H9 (cell line): Measurements from ENCODE around the gene IGF1. TPM values are rescaled to one million over a fixed set of nuclear protein-coding genes. Genes with fewer than 3 reads are reported as not detected.

Source experiments
- DNase-seq: peaks from one replicate; pipeline ENCODE4 v3.0.0-alpha.2; 2017
- H2AFZ ChIP-seq: one replicate; pipeline ENCODE4 v1.6.1; 2013; ENCODE audit warnings: mild to moderate bottlenecking, low read length, control low read depth, moderate library complexity
- H2AK5ac ChIP-seq: 2 replicates; pipeline ENCODE4 v1.6.1; 2013; ENCODE audit warnings: low read length, control low read depth, mixed read lengths; ENCODE audit not compliant: insufficient read length
- H2BK120ac ChIP-seq: one replicate; pipeline ENCODE4 v1.6.1; 2013; ENCODE audit warnings: low read depth, mild to moderate bottlenecking, low read length, control low read depth, inconsistent platforms; ENCODE audit not compliant: poor library complexity, severe bottlenecking
- H2BK12ac ChIP-seq: 2 replicates; pipeline ENCODE4 v1.6.1; 2013; ENCODE audit warnings: low read length, control low read depth, mixed read lengths, low read depth; ENCODE audit not compliant: insufficient read length
- H2BK15ac ChIP-seq: 2 replicates; pipeline ENCODE4 v1.6.1; 2013; ENCODE audit warnings: low read depth, low read length, control low read depth
- H2BK20ac ChIP-seq: one replicate; pipeline ENCODE4 v1.6.1; 2013; ENCODE audit warnings: low read depth, mild to moderate bottlenecking, low read length, control low read depth, inconsistent platforms; ENCODE audit not compliant: poor library complexity, severe bottlenecking
- H2BK5ac ChIP-seq: 2 replicates; pipeline ENCODE4 v1.6.1; 2013; ENCODE audit warnings: low read length, control low read depth, mixed read lengths; ENCODE audit not compliant: insufficient read length
- H3K14ac ChIP-seq: 2 replicates; pipeline ENCODE4 v1.6.1; 2013; ENCODE audit warnings: low read length, control low read depth; ENCODE audit not compliant: insufficient read depth
- H3K18ac ChIP-seq: 2 replicates; pipeline ENCODE4 v1.6.1; 2013; ENCODE audit warnings: low read depth, mild to moderate bottlenecking, mixed read lengths, low read length, control low read depth; ENCODE audit not compliant: insufficient read length
- H3K23ac ChIP-seq: 2 replicates; pipeline ENCODE4 v1.6.1; 2013; ENCODE audit warnings: low read length, control low read depth, mixed read lengths, low read depth; ENCODE audit not compliant: insufficient read length
- H3K23me2 ChIP-seq: 2 replicates; pipeline ENCODE4 v1.6.1; 2013; ENCODE audit warnings: low read depth, mild to moderate bottlenecking, mixed read lengths, low read length, control low read depth; ENCODE audit not compliant: insufficient read length, poor library complexity, severe bottlenecking
- H3K27ac ChIP-seq: 2 replicates; pipeline ENCODE4 v1.5.1; 2013; ENCODE audit warnings: low read length, control low read depth, mixed read lengths, low read depth; ENCODE audit not compliant: insufficient read length
- H3K27me3 ChIP-seq: 2 replicates; pipeline ENCODE4 v1.6.1; 2013; ENCODE audit warnings: low read length, control low read depth, inconsistent platforms; ENCODE audit not compliant: insufficient read depth
- H3K4ac ChIP-seq: 2 replicates; pipeline ENCODE4 v1.6.1; 2013; ENCODE audit warnings: low read depth, mild to moderate bottlenecking, control low read depth, inconsistent platforms, low read length, moderate library complexity
- H3K4me1 ChIP-seq: 2 replicates; pipeline ENCODE4 v1.6.1; 2013; ENCODE audit warnings: low read length, control low read depth, inconsistent platforms; ENCODE audit not compliant: insufficient read depth
- H3K4me2 ChIP-seq: 2 replicates; pipeline ENCODE4 v1.6.1; 2013; ENCODE audit warnings: low read length, control low read depth, mixed read lengths; ENCODE audit not compliant: insufficient read length, insufficient read depth
- H3K56ac ChIP-seq: 2 replicates; pipeline ENCODE4 v1.6.1; 2013; ENCODE audit warnings: low read depth, mild to moderate bottlenecking, mixed read lengths, low read length, control low read depth; ENCODE audit not compliant: insufficient read length
- H3K79me1 ChIP-seq: 2 replicates; pipeline ENCODE4 v1.6.1; 2013; ENCODE audit warnings: low read depth, mild to moderate bottlenecking, moderate library complexity, low read length, control low read depth, inconsistent platforms; ENCODE audit not compliant: insufficient read depth, poor library complexity, severe bottlenecking
- H3K79me2 ChIP-seq: 2 replicates; pipeline ENCODE4 v1.6.1; 2013; ENCODE audit warnings: low read length, control low read depth, inconsistent platforms; ENCODE audit not compliant: insufficient read depth
- H3K9ac ChIP-seq: 2 replicates; pipeline ENCODE4 v1.6.1; 2013; ENCODE audit warnings: low read length, control low read depth, mixed read lengths; ENCODE audit not compliant: insufficient read length; ENCODE audit errors: extremely low read depth
- H3K9me3 ChIP-seq: one replicate; pipeline ENCODE4 v1.6.1; 2013; ENCODE audit warnings: low read depth, low read length, inconsistent platforms; ENCODE audit not compliant: control insufficient read depth
- H3T11ph ChIP-seq: one replicate; pipeline ENCODE4 v1.6.1; 2013; ENCODE audit warnings: mild to moderate bottlenecking, low read length, control low read depth, inconsistent platforms
- H4K20me1 ChIP-seq: one replicate; pipeline ENCODE4 v1.6.1; 2013; ENCODE audit not compliant: control insufficient read depth, insufficient read length, insufficient read depth
- H4K5ac ChIP-seq: 2 replicates; pipeline ENCODE4 v1.6.1; 2013; ENCODE audit warnings: low read depth, mild to moderate bottlenecking, mixed read lengths, low read length, control low read depth; ENCODE audit not compliant: insufficient read length
- H4K8ac ChIP-seq: replicated peaks from 2 replicates; pipeline ENCODE4 v1.6.1; 2013; ENCODE audit warnings: low read length, control low read depth, mixed read lengths, low read depth; ENCODE audit not compliant: insufficient read length
- H4K91ac ChIP-seq: 2 replicates; pipeline ENCODE4 v1.6.1; 2013; ENCODE audit warnings: low read depth, mild to moderate bottlenecking, moderate library complexity, mixed read lengths, low read length, control low read depth; ENCODE audit not compliant: insufficient read length
- H3K27ac Mint-ChIP-seq, 3 experiments: 2 replicates in 2 of 3; 3 replicates in 1 of 3; pipeline ENCODE4 v1.8.0; 2020 to 2021; ENCODE audit warnings: mixed read lengths in 3 of 3, mild to moderate bottlenecking in 1 of 3, moderate library complexity in 1 of 3
- H3K27me3 Mint-ChIP-seq: 2 replicates; pipeline ENCODE4 v1.8.0; 2021; ENCODE audit warnings: low read depth, mild to moderate bottlenecking, moderate library complexity, mixed read lengths
- H3K36me3 Mint-ChIP-seq, 3 experiments: 2 replicates in 2 of 3; 3 replicates in 1 of 3; pipeline ENCODE4 v1.8.0; 2020 to 2021; ENCODE audit warnings: low read depth in 3 of 3, mixed read lengths in 3 of 3; ENCODE audit not compliant: insufficient read depth in 1 of 3
- H3K4me1 Mint-ChIP-seq, 2 experiments: 2 replicates each; pipeline ENCODE4 v1.8.0; 2020; ENCODE audit warnings: mixed read lengths in 2 of 2
- H3K4me3 Mint-ChIP-seq, 2 experiments: 2 replicates in 1 of 2; 3 replicates in 1 of 2; pipeline ENCODE4 v1.8.0; 2020 to 2021; ENCODE audit warnings: mild to moderate bottlenecking in 2 of 2, mixed read lengths in 2 of 2, moderate library complexity in 1 of 2
- H3K9me3 Mint-ChIP-seq, 2 experiments: 2 replicates in 1 of 2; 3 replicates in 1 of 2; pipeline ENCODE4 v1.8.0; 2020; ENCODE audit warnings: mild to moderate bottlenecking in 2 of 2, mixed read lengths in 2 of 2, moderate library complexity in 1 of 2
- total RNA-seq: library from RNA; stranded (reverse); gene quantifications from 2 replicates; pipeline ENCODE4 v1.2.1, GENCODE V29; 2021
- TF ChIP-seq, protein P1 (sequence below): fragments of 200-600 bp; sonication (generic); conservative IDR thresholded peaks from 3 replicates; pipeline ENCODE4 v1.8.0; 2021; ENCODE audit warnings: antibody characterized with exemption, mild to moderate bottlenecking

IGF1 gene
- total RNA-seq, 1 experiment from 2014 or later: not detected

DNA sequence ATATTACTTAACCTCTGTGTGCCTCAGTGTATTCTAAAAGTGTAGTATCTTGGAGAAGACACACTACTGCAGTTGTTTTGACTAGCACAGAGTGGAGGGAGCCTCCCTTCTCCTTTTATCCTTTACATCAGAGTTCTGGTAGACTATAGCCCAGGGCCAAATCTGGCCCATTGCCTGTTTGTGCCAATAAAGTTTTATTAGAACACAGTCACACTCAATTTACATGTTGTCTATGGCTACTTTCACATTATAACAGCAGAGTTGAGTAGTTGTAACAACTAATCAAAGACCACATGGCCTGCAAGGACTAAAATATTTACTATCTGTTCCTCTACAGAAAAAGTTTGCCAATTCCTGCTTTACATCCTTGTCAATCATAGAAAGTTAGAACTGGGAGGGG is 27.7 kb upstream of the IGF1 start:
- no peak overlapping the region for H2AFZ ChIP-seq
- no peak overlapping the region for H2BK20ac ChIP-seq
- H3K9me3 Mint-ChIP-seq: peaks cover 2 to 12% of the 10 kb centered on the region in 2 experiments; a peak in 3 of 5 replicates
- H3K23me2 ChIP-seq: no peaks in the 10 kb centered on the region
- H2BK5ac ChIP-seq: no peak overlapping the region
- H2BK120ac ChIP-seq: no peak overlapping the region
- no peaks in the 10 kb centered on the region for H3K79me2 ChIP-seq
- H2AK5ac ChIP-seq: no peak overlapping the region
- no peak overlapping the region for H3T11ph ChIP-seq
- no peak overlapping the region for H3K4ac ChIP-seq
- no peak overlapping the region for H4K91ac ChIP-seq
- H3K18ac ChIP-seq: no peak overlapping the region
- no peak overlapping the region for H3K23ac ChIP-seq
- TF ChIP-seq, protein P1, sequence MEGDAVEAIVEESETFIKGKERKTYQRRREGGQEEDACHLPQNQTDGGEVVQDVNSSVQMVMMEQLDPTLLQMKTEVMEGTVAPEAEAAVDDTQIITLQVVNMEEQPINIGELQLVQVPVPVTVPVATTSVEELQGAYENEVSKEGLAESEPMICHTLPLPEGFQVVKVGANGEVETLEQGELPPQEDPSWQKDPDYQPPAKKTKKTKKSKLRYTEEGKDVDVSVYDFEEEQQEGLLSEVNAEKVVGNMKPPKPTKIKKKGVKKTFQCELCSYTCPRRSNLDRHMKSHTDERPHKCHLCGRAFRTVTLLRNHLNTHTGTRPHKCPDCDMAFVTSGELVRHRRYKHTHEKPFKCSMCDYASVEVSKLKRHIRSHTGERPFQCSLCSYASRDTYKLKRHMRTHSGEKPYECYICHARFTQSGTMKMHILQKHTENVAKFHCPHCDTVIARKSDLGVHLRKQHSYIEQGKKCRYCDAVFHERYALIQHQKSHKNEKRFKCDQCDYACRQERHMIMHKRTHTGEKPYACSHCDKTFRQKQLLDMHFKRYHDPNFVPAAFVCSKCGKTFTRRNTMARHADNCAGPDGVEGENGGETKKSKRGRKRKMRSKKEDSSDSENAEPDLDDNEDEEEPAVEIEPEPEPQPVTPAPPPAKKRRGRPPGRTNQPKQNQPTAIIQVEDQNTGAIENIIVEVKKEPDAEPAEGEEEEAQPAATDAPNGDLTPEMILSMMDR: no peak
- no peaks in the 10 kb centered on the region for H3K27me3 ChIP-seq
- no peaks in the 10 kb centered on the region; the same call in 1 of the 2 replicates for H3K4me1 ChIP-seq
- no peak overlapping the region for H3K4me2 ChIP-seq
- H3K27ac Mint-ChIP-seq: no peak overlapping the region
- no peaks in the 10 kb centered on the region for H3K79me1 ChIP-seq
- no peak overlapping the region for H3K56ac ChIP-seq
- DNase-seq: no peak
- H4K20me1 ChIP-seq: no peaks in the 10 kb centered on the region
- H3K27ac ChIP-seq: no peak overlapping the region
- no peak overlapping the region for H3K4me3 Mint-ChIP-seq
- H4K5ac ChIP-seq: no peak overlapping the region
- no peak overlapping the region for H4K8ac ChIP-seq
- no peak overlapping the region for H3K14ac ChIP-seq
- no peak overlapping the region for H2BK15ac ChIP-seq
- no peak overlapping the region for H2BK12ac ChIP-seq
- no peak overlapping the region for H3K9ac ChIP-seq
- peaks cover 0 to 4% (median 0%) of the 10 kb centered on the region in 3 experiments; a peak in 1 of 7 replicates for H3K36me3 Mint-ChIP-seq
- no peaks in the 10 kb centered on the region for H3K9me3 ChIP-seq
- peaks cover 5 to 8% of the 10 kb centered on the region in 2 experiments for H3K4me1 Mint-ChIP-seq
- H3K27me3 Mint-ChIP-seq: no peaks in the 10 kb centered on the region
